DND-41 (cell line): ENCODE results near the gene HYAL1.

Experiments
- ATAC-seq: fragments of 200-7000 bp; cut with Tn5 transposase; 3 replicates; pipeline ENCODE4 v1.9.1; 2021; ENCODE audit warnings: low read depth; ENCODE audit not compliant: insufficient read depth
- DNase-seq: peaks from one replicate; pipeline ENCODE4 v3.0.0-alpha.2; 2020
- H2AFZ ChIP-seq: 2 replicates; pipeline ENCODE4 v1.6.0; 2012; ENCODE audit warnings: low read depth, low read length
- H3K27ac ChIP-seq: 2 replicates; pipeline ENCODE4 v1.5.1; 2012; ENCODE audit warnings: low read length, inconsistent platforms
- H3K27me3 ChIP-seq: fragments of 200-600 bp; sonication (generic); 2 replicates; pipeline ENCODE4 v1.6.0; 2012; ENCODE audit warnings: low read length, mild to moderate bottlenecking, inconsistent platforms; ENCODE audit not compliant: insufficient read depth, poor library complexity
- H3K36me3 ChIP-seq: 2 replicates; pipeline ENCODE4 v1.5.1; 2012; ENCODE audit warnings: low read length, inconsistent platforms; ENCODE audit not compliant: insufficient read depth
- H3K4me1 ChIP-seq: 2 replicates; pipeline ENCODE4 v1.5.1; 2012; ENCODE audit warnings: mild to moderate bottlenecking, low read length; ENCODE audit not compliant: insufficient read depth
- H3K4me2 ChIP-seq: 2 replicates; pipeline ENCODE4 v1.6.0; 2012; ENCODE audit warnings: mild to moderate bottlenecking, moderate library complexity, low read length, inconsistent platforms; ENCODE audit not compliant: insufficient read depth
- H3K4me3 ChIP-seq, 2 experiments: fragments of 200-600 bp in 1 of 2; shearing (Covaris generic) in 1 of 2; 2 replicates each; pipeline ENCODE4 v1.5.1; 2012 to 2016; ENCODE audit warnings: inconsistent platforms in 2 of 2, low read length in 2 of 2, mild to moderate bottlenecking in 2 of 2, low read depth in 1 of 2, moderate library complexity in 1 of 2
- H3K79me2 ChIP-seq: 2 replicates; pipeline ENCODE4 v1.6.0; 2012; ENCODE audit warnings: low read length, inconsistent platforms; ENCODE audit not compliant: insufficient read depth
- H3K9ac ChIP-seq: 2 replicates; pipeline ENCODE4 v1.6.0; 2012; ENCODE audit warnings: low read depth, mild to moderate bottlenecking, inconsistent platforms, low read length, moderate library complexity
- H3K9me3 ChIP-seq: 2 replicates; pipeline ENCODE4 v1.5.1; 2012; ENCODE audit warnings: low read length, moderate library complexity, mild to moderate bottlenecking, inconsistent platforms; ENCODE audit not compliant: insufficient read depth, severe bottlenecking
- H4K20me1 ChIP-seq: 2 replicates; pipeline ENCODE4 v1.6.0; 2012; ENCODE audit warnings: low read length; ENCODE audit not compliant: insufficient read depth
- CTCF ChIP-seq: IDR thresholded peaks from 2 replicates; pipeline ENCODE4 v1.5.1; 2012; ENCODE audit warnings: borderline replicate concordance, low read length, moderate library complexity, mild to moderate bottlenecking; ENCODE audit not compliant: poor library complexity, severe bottlenecking; ENCODE audit errors: extremely low read depth
- EZH2 ChIP-seq: IDR thresholded peaks from 3 replicates; pipeline ENCODE4 v1.6.1; 2012; ENCODE audit warnings: borderline replicate concordance, low read depth, mild to moderate bottlenecking, moderate library complexity, low read length, inconsistent platforms; ENCODE audit not compliant: severe bottlenecking

Gene HYAL1

GRCh38 chr3:50325113-50325480 lies 21.7 kb upstream of the HYAL1 start:
- Histone ChIP-seq H3K79me2 (peaks cover 31% of the 10 kb centered on the region), H3K27ac (no peak overlapping the region), H3K4me1 (peaks cover 58% of the 10 kb centered on the region), H2AFZ (no peak overlapping the region), H3K9ac (no peak overlapping the region), H4K20me1 (peaks cover 15% of the 10 kb centered on the region; the same call in 1 of the 2 replicates), H3K9me3 (no peaks in the 10 kb centered on the region), H3K27me3 (no peaks in the 10 kb centered on the region), H3K36me3 (peaks cover 37% of the 10 kb centered on the region), H3K4me2 (no peak overlapping the region), H3K4me3 (no peak overlapping the region)
- no peak for TF ChIP-seq CTCF
- no peak for TF ChIP-seq EZH2
- no peak for DNase-seq
- ATAC-seq: no peak

- H3K4me3 ChIP-seq: no peak overlapping the region
- DNase-seq (peak; percentile 71), ATAC-seq (peak; percentile 34)
- 0 out of 2 replicates have a peak overlapping the region, but pooled peaks have one; percentile 1 for H3K4me2 ChIP-seq
- no peaks in the 10 kb centered on the region for H3K27me3 ChIP-seq
- H3K9ac ChIP-seq: 0 out of 2 replicates have a peak overlapping the region, but pooled peaks have one; percentile 2
- H4K20me1 ChIP-seq: peaks cover 18% of the 10 kb centered on the region; the same call in 1 of the 2 replicates
- no peak overlapping the region; the same call in 1 of the 2 replicates for H3K27ac ChIP-seq
- no peak for TF ChIP-seq EZH2
- TF ChIP-seq CTCF: peak; percentile 92
- H3K79me2 ChIP-seq: peaks cover 36% of the 10 kb centered on the region
- peaks cover 37% of the 10 kb centered on the region for H3K36me3 ChIP-seq
- H3K4me1 ChIP-seq: peaks cover 58% of the 10 kb centered on the region
- no peaks in the 10 kb centered on the region for H3K9me3 ChIP-seq
- H2AFZ ChIP-seq: no peak overlapping the region
Measured at GRCh38 chr3:50324351-50325112, 21.2 kb upstream of the HYAL1 start.

GRCh38 chr3:50323614-50324199 lies 20.3 kb upstream of the HYAL1 start:
- no peak overlapping the region for H3K27ac ChIP-seq
- no peaks in the 10 kb centered on the region for H3K27me3 ChIP-seq
- no peak overlapping the region for H2AFZ ChIP-seq
- peaks cover 58% of the 10 kb centered on the region for H3K4me1 ChIP-seq
- DNase-seq: no peak
- TF ChIP-seq EZH2: no peak
- no peak for TF ChIP-seq CTCF
- H3K9me3 ChIP-seq: no peaks in the 10 kb centered on the region
- no peak overlapping the region for H3K4me3 ChIP-seq
- H4K20me1 ChIP-seq: peaks cover 18% of the 10 kb centered on the region; the same call in 1 of the 2 replicates
- H3K4me2 ChIP-seq: no peak overlapping the region
- peak overlapping the region; percentile 2; the same call in 1 of the 2 replicates for H3K9ac ChIP-seq
- peaks cover 42% of the 10 kb centered on the region for H3K36me3 ChIP-seq
- ATAC-seq: no peak
- peaks cover 44% of the 10 kb centered on the region for H3K79me2 ChIP-seq
